ENCODE data around the gene CBL. TPM values are rescaled to one million over a fixed set of nuclear protein-coding genes. Genes with fewer than 3 reads are reported as not detected.
"Not testable (repeated sequence)": the region's sequence is repeated elsewhere in the genome, so short reads cannot be mapped to it uniquely, and the experiment has no call there.

CBL gene
- total RNA-seq, 1 experiment from 2014 or later, result 5.8 TPM

DNA sequence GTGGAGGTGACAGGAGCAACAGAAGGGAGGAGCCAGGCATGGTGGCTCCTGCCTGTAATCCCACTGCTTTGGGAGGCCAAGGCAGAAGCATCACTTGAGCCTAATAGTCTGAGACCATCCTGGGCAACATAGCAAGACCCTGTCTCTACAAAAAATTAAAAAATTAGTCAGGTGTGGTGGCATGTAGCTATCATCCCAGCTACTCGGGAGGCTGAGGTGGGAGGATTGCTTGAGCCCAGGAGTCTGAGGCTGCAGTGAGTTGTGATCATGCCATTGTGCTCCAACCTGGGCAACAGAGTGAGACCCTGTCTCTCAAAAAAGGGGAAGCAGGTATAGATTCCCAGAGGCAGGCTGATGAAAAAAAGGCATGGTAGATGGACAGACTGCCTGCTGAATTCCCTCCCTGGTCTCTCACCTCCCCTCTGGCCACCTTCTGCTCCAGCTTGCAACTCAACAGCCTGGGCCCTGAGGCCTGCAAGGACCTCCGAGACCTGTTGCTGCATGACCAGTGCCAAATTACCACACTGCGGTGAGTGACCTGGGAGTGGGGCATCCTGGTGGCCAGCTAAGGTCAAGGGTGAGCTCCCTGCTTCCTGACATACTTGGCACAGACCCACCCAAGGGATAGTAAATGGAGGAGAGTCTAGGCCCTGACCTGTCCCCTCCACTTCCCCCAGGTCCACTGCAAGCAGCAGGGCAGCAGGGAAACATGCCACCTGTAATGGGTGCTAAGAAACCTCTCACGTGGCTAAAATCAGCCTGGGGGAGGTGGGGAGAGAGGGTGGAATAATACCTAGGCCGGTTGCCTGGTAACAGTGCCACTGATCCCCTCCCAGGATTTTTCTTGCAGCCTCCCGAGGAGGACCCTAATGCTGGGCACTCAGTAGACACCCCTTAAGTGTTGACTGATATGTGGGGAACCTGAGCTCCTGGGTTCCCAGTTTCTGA is 25.1 kb upstream of the CBL start:
- DNase-seq (ENCODE audit: low read depth, low spot score), result no peak
- in situ Hi-C loops (cut with HindIII; ENCODE audit: low pct_unique_long_range_greater_than_20kb, low sequenced_read_pairs), result no loop called here

GRCh38 chr11:119181677-119182412 is 24.3 kb upstream of the CBL start:
- no peak for DNase-seq (ENCODE audit: low read depth, low spot score)
- in situ Hi-C loops (cut with HindIII; ENCODE audit: low pct_unique_long_range_greater_than_20kb, low sequenced_read_pairs), result no loop called here

DNA sequence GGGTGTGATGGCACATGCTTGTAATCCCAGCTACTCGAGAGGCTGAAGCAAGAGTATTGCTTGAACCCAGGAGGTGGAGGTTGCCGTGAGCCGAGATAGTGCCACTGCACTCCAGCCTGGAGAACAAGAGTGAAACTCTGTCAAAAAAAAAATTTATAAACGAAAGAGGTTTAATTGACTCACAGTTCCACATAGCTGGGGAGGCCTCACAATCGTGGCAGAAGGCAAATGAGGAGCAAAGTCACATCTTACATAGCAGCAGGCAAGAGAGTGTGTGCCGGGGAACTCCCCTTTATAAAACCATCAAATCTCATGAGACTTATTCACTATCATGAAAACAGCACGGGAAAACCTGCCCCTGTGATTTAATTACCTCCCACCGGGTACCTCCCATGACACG is 21.7 kb upstream of the CBL start:
- in situ Hi-C loops (cut with HindIII; ENCODE audit: low pct_unique_long_range_greater_than_20kb, low sequenced_read_pairs), result not testable (repeated sequence)

GRCh38 chr11:119185981-119186634 is 20.0 kb upstream of the CBL start:
- no peak for DNase-seq (ENCODE audit: low read depth, low spot score)
- in situ Hi-C loops (cut with HindIII; ENCODE audit: low pct_unique_long_range_greater_than_20kb, low sequenced_read_pairs), result no loop called here

More for the DNA sequence above, 21.7 kb upstream of the CBL start:
- not testable (repeated sequence) for DNase-seq (ENCODE audit: low read depth, low spot score)

DNA sequence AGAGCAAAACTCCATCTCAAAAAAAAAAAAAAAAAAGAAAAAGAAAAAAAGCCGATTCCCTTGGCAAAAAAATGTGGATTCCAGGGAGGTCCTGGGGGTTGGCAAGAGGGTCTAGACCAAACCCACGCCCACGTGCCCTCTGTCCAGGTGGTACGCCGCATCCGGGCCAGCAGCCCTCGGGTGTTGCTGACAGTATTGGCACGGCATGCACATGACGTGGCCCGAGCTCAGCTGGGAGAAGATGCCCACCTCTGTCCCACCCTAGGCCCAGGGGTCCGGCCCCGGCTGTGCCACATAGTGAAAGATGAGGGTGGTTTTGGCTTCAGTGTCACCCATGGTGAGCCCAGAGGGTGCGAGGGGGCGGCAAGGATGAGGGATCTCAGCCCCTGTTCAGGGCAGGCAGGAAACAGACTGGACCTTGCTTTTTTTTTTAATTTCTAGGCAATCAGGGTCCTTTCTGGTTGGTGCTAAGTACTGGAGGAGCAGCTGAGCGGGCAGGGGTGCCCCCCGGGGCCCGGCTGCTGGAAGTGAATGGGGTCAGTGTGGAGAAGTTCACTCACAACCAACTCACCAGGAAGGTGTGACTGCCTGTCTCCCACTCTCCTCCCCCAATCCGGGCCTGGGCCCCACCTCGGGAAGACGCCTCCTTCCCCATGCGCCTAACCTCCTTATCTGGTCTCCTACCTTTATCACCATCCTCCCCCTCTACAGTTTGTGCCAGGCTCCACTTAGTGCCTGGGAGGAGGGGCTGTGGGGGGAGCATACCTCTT is 18.8 kb upstream of the CBL start:
- in situ Hi-C loops (cut with HindIII; ENCODE audit: low pct_unique_long_range_greater_than_20kb, low sequenced_read_pairs), result no loop called here

GRCh38 chr11:119188067-119188466 is 18.1 kb upstream of the CBL start:
- in situ Hi-C loops (cut with HindIII; ENCODE audit: low pct_unique_long_range_greater_than_20kb, low sequenced_read_pairs), result no loop called here

More for the DNA sequence above, 18.8 kb upstream of the CBL start:
- no peak for DNase-seq (ENCODE audit: low read depth, low spot score)

GRCh38 chr11:119188887-119189286 is 17.3 kb upstream of the CBL start:
- DNase-seq (ENCODE audit: low read depth, low spot score), result no peak
- in situ Hi-C loops (cut with HindIII; ENCODE audit: low pct_unique_long_range_greater_than_20kb, low sequenced_read_pairs), result no loop called here

More at GRCh38 chr11:119188067-119188466, 18.1 kb upstream of the CBL start:
- DNase-seq (ENCODE audit: low read depth, low spot score), result no peak

DNA sequence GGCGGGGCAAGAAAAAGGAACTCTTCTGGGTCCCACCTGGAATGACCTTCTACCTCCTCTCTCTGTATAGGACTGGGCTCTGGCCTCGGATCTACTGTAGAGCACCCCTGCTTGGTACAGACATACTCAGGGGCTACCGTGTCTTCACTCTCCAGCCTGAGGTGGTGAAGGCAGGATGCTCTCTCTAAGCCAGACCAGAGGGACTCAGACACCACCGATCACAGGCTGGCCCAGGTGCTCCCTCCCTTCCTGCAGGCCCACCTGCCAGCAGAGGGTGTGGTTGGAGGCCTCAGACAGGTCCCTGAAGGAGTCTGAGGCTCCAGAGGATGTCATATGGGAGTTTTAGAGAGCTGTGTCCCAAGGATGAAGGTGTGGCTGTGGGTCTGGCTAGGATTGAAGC is 16.7 kb upstream of the CBL start:
- in situ Hi-C loops (cut with HindIII; ENCODE audit: low pct_unique_long_range_greater_than_20kb, low sequenced_read_pairs), result no loop called here
- no peak for DNase-seq (ENCODE audit: low read depth, low spot score)

DNA sequence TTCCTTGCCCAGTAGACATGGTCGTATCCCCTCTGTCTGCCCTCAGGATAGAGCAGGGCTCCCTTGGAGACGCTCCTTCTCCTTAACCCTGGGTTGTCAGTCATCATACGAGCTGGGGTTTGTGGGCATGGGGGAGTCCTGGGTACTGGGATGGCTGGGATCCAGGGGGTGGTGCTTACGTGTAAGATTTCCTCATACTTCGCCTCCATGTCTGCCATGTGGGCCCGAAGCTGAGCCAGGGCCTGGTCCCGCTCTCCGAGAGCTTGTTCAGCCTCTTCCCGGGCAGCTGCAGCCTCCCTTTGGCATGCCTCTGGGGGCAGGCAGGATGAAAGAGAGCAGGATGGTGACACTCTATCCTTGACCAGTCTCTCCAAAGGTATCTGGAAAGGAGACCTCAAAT is 15.6 kb upstream of the CBL start:
- DNase-seq (ENCODE audit: low read depth, low spot score), result no peak
- in situ Hi-C loops (cut with HindIII; ENCODE audit: low pct_unique_long_range_greater_than_20kb, low sequenced_read_pairs), result no loop called here

GRCh38 chr11:119191265-119191664 is 14.9 kb upstream of the CBL start:
- DNase-seq (ENCODE audit: low read depth, low spot score); in situ Hi-C loops (cut with HindIII; ENCODE audit: low pct_unique_long_range_greater_than_20kb, low sequenced_read_pairs): not testable (repeated sequence)

DNA sequence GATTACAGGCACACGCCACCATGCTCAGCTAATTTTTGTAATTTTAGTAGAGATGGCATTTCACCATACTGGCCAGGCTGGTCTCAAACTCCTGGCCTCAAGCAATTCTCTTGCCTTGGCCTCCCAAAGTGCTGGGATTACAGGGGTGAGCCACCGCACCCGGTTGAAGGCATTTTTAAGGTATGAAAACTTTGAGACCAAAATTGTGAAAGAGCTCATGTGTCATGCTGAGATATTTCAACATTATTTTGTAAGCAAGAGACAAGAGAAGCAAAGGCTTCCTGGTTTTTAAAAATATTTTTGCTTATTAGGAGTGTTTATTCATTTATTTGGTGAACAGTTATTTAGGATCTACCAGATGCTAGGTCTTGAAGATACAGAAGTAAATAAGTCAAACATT is 14.0 kb upstream of the CBL start:
- in situ Hi-C loops (cut with HindIII; ENCODE audit: low pct_unique_long_range_greater_than_20kb, low sequenced_read_pairs), result no loop called here
- DNase-seq (ENCODE audit: low read depth, low spot score), result no peak

- in situ Hi-C loops (cut with HindIII; ENCODE audit: low pct_unique_long_range_greater_than_20kb, low sequenced_read_pairs), result no loop called here
Measured at GRCh38 chr11:119193001-119193400, 13.1 kb upstream of the CBL start.

DNA sequence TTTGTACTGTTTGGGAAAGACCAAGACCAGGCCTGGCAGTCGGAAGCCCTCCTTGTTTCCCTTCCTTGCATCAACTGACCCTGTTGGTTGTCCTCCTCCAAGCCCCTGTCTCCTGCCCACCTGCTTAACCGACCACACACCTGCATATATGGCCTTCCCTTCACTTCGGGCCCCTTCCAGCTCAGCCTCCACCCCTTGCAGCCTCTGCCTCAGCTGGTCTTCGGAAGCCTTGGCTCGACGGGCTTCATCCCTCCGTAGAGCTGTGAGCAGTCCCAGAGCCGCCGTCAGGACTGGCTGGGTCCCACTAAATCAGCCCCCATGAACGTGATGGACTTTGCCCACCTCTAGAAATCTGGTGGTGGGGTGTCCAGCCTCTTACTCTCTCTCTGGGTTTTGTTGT is 12.5 kb upstream of the CBL start:
- in situ Hi-C loops (cut with HindIII; ENCODE audit: low pct_unique_long_range_greater_than_20kb, low sequenced_read_pairs), result no loop called here
- no peak for DNase-seq (ENCODE audit: low read depth, low spot score)

More at GRCh38 chr11:119193001-119193400, 13.1 kb upstream of the CBL start:
- DNase-seq (ENCODE audit: low read depth, low spot score), result no peak

- in situ Hi-C loops (cut with HindIII; ENCODE audit: low pct_unique_long_range_greater_than_20kb, low sequenced_read_pairs), result no loop called here
- no peak for DNase-seq (ENCODE audit: low read depth, low spot score)
Measured at GRCh38 chr11:119194811-119195440, 11.2 kb upstream of the CBL start.

- in situ Hi-C loops (cut with HindIII; ENCODE audit: low pct_unique_long_range_greater_than_20kb, low sequenced_read_pairs), result no loop called here
- DNase-seq (ENCODE audit: low read depth, low spot score), result peak; percentile 70
Measured at GRCh38 chr11:119195680-119196079, 10.5 kb upstream of the CBL start.

DNA sequence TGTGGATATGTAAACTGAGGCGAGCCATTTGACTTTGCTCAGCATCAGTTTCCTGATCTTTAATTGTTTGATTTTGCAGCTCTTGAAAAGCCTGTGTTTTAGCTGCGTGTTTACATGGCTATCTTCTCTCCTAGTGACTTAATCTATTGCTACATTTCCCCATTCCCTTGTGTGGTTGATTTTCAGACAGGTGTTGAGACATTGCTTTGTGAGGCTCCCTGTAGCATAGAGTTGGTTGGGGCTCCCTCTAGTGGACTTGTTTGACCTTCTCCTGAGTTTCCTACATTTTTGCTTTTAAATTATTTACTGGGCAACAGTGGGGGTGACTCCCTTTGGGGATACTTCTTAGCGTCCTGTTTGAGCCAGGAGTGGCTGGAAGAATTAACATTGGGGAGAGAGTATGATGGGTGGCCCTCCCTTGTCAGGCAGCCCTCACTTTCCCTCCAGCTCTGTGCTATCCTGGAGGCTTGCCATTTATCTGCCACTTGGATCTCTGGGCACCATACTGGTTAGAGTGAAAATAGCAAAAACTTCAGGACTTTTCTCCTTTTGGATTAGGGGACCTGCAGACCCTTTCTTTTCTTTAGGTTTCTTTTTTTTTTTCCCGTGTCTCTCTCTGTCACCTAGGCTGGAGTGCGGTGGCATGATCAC is 9.2 kb upstream of the CBL start:
- peak; percentile 76 for DNase-seq (ENCODE audit: low read depth, low spot score)
- in situ Hi-C loops (cut with HindIII; ENCODE audit: low pct_unique_long_range_greater_than_20kb, low sequenced_read_pairs), result no loop called here

GRCh38 chr11:119198925-119199324 is 7.2 kb upstream of the CBL start:
- DNase-seq (ENCODE audit: low read depth, low spot score), result no peak
- in situ Hi-C loops (cut with HindIII; ENCODE audit: low pct_unique_long_range_greater_than_20kb, low sequenced_read_pairs), result no loop called here

Data from SK-MEL-5 (cell line).